GM23338 (cell line): ENCODE data around the gene OTOS. TPM values are rescaled to one million over a fixed set of nuclear protein-coding genes. Genes with fewer than 3 reads are reported as not detected.

Source experiments
- ATAC-seq: fragments of 200-7000 bp; cut with Tn5 transposase; 3 replicates; pipeline ENCODE4 v1.9.1; 2020
- DNase-seq: peaks from one replicate; pipeline ENCODE4 v3.0.0-alpha.2; 2015; ENCODE audit warnings: low spot score
- H2AFZ ChIP-seq: fragments of 200-600 bp; sonication (generic); 2 replicates; pipeline ENCODE4 v1.8.0; 2016; ENCODE audit warnings: antibody characterized with exemption, mild to moderate bottlenecking, moderate library complexity
- H3F3A ChIP-seq: fragments of 200-600 bp; sonication (generic); replicated peaks from 2 replicates; pipeline ENCODE4 v1.8.0; 2017; ENCODE audit warnings: antibody characterized with exemption, mixed run types, low read depth
- H3K27ac ChIP-seq: fragments of 200-600 bp; sonication (generic); 2 replicates; pipeline ENCODE4 v1.6.1; 2016; ENCODE audit warnings: low read depth
- H3K27me3 ChIP-seq: fragments of 200-600 bp; sonication (generic); 2 replicates; pipeline ENCODE4 v1.8.0; 2016; ENCODE audit warnings: mild to moderate bottlenecking, mixed run types, moderate library complexity; ENCODE audit not compliant: insufficient read depth
- H3K36me3 ChIP-seq: fragments of 200-600 bp; sonication (generic); 2 replicates; pipeline ENCODE4 v1.8.0; 2016; ENCODE audit warnings: mild to moderate bottlenecking; ENCODE audit not compliant: insufficient read depth
- H3K4me1 ChIP-seq: fragments of 200-600 bp; sonication (generic); 2 replicates; pipeline ENCODE4 v1.8.0; 2016; ENCODE audit warnings: mild to moderate bottlenecking, moderate library complexity; ENCODE audit not compliant: insufficient read depth
- H3K4me2 ChIP-seq: fragments of 200-600 bp; sonication (generic); 2 replicates; pipeline ENCODE4 v1.7.1; 2017; ENCODE audit warnings: mixed run types
- H3K4me3 ChIP-seq: fragments of 200-600 bp; sonication (generic); 2 replicates; pipeline ENCODE4 v1.6.1; 2016; ENCODE audit warnings: mixed run types
- H3K79me2 ChIP-seq: fragments of 200-600 bp; sonication (generic); replicated peaks from 2 replicates; pipeline ENCODE4 v1.8.0; 2017; ENCODE audit warnings: mild to moderate bottlenecking; ENCODE audit not compliant: insufficient read depth
- H3K9me2 ChIP-seq: fragments of 200-600 bp; sonication (generic); 2 replicates; pipeline ENCODE4 v1.8.0; 2017; ENCODE audit not compliant: insufficient read depth
- H4K20me1 ChIP-seq: fragments of 200-600 bp; sonication (generic); replicated peaks from 2 replicates; pipeline ENCODE4 v1.8.0; 2017; ENCODE audit warnings: mild to moderate bottlenecking; ENCODE audit not compliant: insufficient read depth
- H3K27ac Mint-ChIP-seq: 2 replicates; pipeline ENCODE4 v1.8.0; 2020; ENCODE audit warnings: inconsistent platforms, mild to moderate bottlenecking, moderate library complexity, mixed read lengths
- H3K27me3 Mint-ChIP-seq: 3 replicates; pipeline ENCODE4 v1.8.0; 2022; ENCODE audit warnings: low read depth, mild to moderate bottlenecking, moderate library complexity, mixed read lengths, inconsistent platforms; ENCODE audit not compliant: insufficient read depth, poor library complexity
- H3K36me3 Mint-ChIP-seq: 3 replicates; pipeline ENCODE4 v1.8.0; 2021; ENCODE audit warnings: low read depth, mild to moderate bottlenecking, inconsistent platforms, moderate library complexity, mixed read lengths
- H3K4me1 Mint-ChIP-seq: 3 replicates; pipeline ENCODE4 v1.8.0; 2020; ENCODE audit warnings: mild to moderate bottlenecking, inconsistent platforms, mixed read lengths
- H3K4me3 Mint-ChIP-seq: 3 replicates; pipeline ENCODE4 v1.8.0; 2021; ENCODE audit warnings: moderate library complexity, mild to moderate bottlenecking, inconsistent platforms, mixed read lengths
- H3K9me3 Mint-ChIP-seq: 3 replicates; pipeline ENCODE4 v1.8.0; 2020; ENCODE audit warnings: moderate library complexity, mild to moderate bottlenecking, inconsistent platforms, mixed read lengths
- CREB1 ChIP-seq: fragments of 250-450 bp; sonication (Bioruptor Pico); IDR thresholded peaks from 2 replicates; pipeline ENCODE4 v1.5.0; 2020; ENCODE audit warnings: low read depth, mild to moderate bottlenecking, moderate library complexity
- EZH2 ChIP-seq: fragments of 200-600 bp; sonication (generic); IDR thresholded peaks from one replicate; pipeline ENCODE4 v1.8.0; 2017; ENCODE audit warnings: antibody characterized with exemption, mild to moderate bottlenecking, low read depth; ENCODE audit not compliant: unreplicated experiment
- EZH2phosphoT487 ChIP-seq: fragments of 200-600 bp; sonication (generic); IDR thresholded peaks from one replicate; pipeline ENCODE4 v1.8.1; 2018; ENCODE audit warnings: antibody characterized with exemption; ENCODE audit not compliant: unreplicated experiment
- JUNB ChIP-seq: IDR thresholded peaks from one replicate; pipeline ENCODE4 v1.6.1; 2016; ENCODE audit warnings: antibody characterized with exemption; ENCODE audit not compliant: unreplicated experiment
- NANOG ChIP-seq: IDR thresholded peaks from 2 replicates; pipeline ENCODE4 v1.6.1; 2016; ENCODE audit warnings: antibody characterized with exemption, borderline replicate concordance
- POLR2AphosphoS5 ChIP-seq: IDR thresholded peaks from 2 replicates; pipeline ENCODE4 v1.6.1; 2016; ENCODE audit warnings: antibody characterized with exemption, low read depth
- STAT1 ChIP-seq: IDR thresholded peaks from one replicate; pipeline ENCODE4 v1.6.1; 2016; ENCODE audit warnings: antibody characterized with exemption; ENCODE audit not compliant: unreplicated experiment
- ZNF114 ChIP-seq: fragments of 250-450 bp; sonication (Bioruptor Pico); IDR thresholded peaks from 2 replicates; pipeline ENCODE4 v1.5.0; 2020; ENCODE audit warnings: mild to moderate bottlenecking, moderate library complexity
- ZNF331 ChIP-seq: fragments of 250-450 bp; sonication (Bioruptor Pico); IDR thresholded peaks from 2 replicates; pipeline ENCODE4 v1.5.0; 2020; ENCODE audit warnings: low read depth, mild to moderate bottlenecking, moderate library complexity
- polyA plus RNA-seq: library from polyadenylated mRNA; unstranded; fragments of >200 nt; fragmentation: Nextera tagmentation; extraction: Ambion mirVana; gene quantifications from 2 replicates; pipeline ENCODE4 v1.2.1, GENCODE V29; 2016
- total RNA-seq: library from RNA; depleted of rRNA; stranded (reverse); fragments of >200 nt; shearing (Covaris generic); gene quantifications from 2 replicates; pipeline ENCODE4 v1.2.3, GENCODE V29; 2014
- TF ChIP-seq, protein P1 (sequence below): IDR thresholded peaks from 2 replicates; pipeline ENCODE4 v1.6.1; 2016; ENCODE audit warnings: antibody characterized with exemption
- TF ChIP-seq, protein P2 (sequence below), 2 experiments: fragments of 200-600 bp in 1 of 2; sonication (generic) in 1 of 2; conservative IDR thresholded peaks; 2 replicates each; pipeline versions ENCODE4 v1.5.1 to v1.6.1; 2016 to 2017; ENCODE audit warnings: antibody characterized with exemption in 2 of 2, low read depth in 2 of 2, mild to moderate bottlenecking in 2 of 2, moderate library complexity in 1 of 2
- TF ChIP-seq, protein P3 (sequence below): IDR thresholded peaks from one replicate; pipeline ENCODE4 v1.6.1; 2018; ENCODE audit warnings: antibody characterized with exemption; ENCODE audit not compliant: unreplicated experiment

Gene OTOS
- total and polyA plus RNA-seq, 2 experiments from 2014 or later, result 0.40 TPM; not detected in 1

DNA sequence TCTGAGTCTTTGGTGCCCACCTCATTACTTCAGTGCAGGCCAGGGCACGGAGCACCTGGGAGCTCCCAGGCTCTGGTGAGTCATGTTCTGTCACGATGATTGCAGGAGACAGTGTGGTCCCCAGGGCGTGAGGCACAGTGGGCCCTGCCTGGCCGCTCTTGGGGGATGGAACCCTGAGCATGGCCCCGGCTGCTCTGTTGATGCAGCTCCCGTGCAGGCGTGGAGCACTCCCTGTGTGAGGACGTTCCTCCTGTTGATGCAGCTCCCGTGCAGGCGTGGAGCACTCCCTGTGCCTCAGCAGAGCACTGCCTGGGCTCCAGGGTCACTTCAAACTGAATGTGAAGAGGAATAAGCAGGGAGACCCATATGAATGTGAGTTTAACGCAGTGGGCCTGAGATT, 34.5 kb downstream of the OTOS start:
- H3K27ac ChIP-seq, result no peak overlapping the region
- no peak overlapping the region for H3K4me2 ChIP-seq
- H3K27me3 ChIP-seq, result no peaks in the 10 kb centered on the region
- H4K20me1 ChIP-seq, result no peaks in the 10 kb centered on the region; the same call in 1 of the 2 replicates
- Mint-ChIP-seq H3K36me3 (no peaks in the 10 kb centered on the region; the same call in 2 of the 3 replicates), H3K27me3 (peaks cover 6% of the 10 kb centered on the region), H3K9me3 (peaks cover 3% of the 10 kb centered on the region; the same call in 2 of the 3 replicates), H3K4me3 (no peak overlapping the region), H3K27ac (no peak overlapping the region), H3K4me1 (no peaks in the 10 kb centered on the region)
- H3K79me2 ChIP-seq, result no peaks in the 10 kb centered on the region
- H3K9me2 ChIP-seq, result peaks cover 8% of the 10 kb centered on the region; the same call in 1 of the 2 replicates
- no peak overlapping the region for H2AFZ ChIP-seq
- no peak overlapping the region for H3K4me3 ChIP-seq
- no peaks in the 10 kb centered on the region for H3K36me3 ChIP-seq
- H3K4me1 ChIP-seq, result no peaks in the 10 kb centered on the region
- no peak for ATAC-seq
- TF ChIP-seq, protein P1, sequence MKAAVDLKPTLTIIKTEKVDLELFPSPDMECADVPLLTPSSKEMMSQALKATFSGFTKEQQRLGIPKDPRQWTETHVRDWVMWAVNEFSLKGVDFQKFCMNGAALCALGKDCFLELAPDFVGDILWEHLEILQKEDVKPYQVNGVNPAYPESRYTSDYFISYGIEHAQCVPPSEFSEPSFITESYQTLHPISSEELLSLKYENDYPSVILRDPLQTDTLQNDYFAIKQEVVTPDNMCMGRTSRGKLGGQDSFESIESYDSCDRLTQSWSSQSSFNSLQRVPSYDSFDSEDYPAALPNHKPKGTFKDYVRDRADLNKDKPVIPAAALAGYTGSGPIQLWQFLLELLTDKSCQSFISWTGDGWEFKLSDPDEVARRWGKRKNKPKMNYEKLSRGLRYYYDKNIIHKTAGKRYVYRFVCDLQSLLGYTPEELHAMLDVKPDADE, result no peak
- TF ChIP-seq ZNF114 (CRISPR knock-in tag) (no peak), CREB1 (CRISPR knock-in tag) (no peak), POLR2AphosphoS5 (no peak)
- no peak for DNase-seq
- no peaks in the 10 kb centered on the region for H3F3A ChIP-seq

DNA sequence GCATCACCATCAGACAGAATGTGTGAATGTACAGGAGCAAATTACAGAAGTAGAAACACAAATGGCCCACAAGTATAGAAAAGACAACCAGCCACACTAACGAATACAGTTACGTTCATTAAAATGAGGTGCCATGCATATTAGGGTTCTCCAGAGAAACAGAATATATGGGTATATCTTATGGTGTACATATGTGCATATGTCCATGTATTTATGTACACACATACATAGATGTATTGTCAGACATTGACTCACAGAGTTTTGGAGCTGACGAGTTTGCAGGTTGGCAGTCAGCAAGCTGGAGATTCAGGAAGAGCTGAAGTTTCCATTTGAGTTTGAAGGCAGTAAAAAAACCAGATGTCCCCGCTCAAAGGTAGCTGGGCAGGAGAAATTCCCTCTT, 37.3 kb downstream of the OTOS start:
- DNase-seq (no peak), ATAC-seq (no peak)
- H3K9me2 ChIP-seq, result 0 out of 2 replicates have a peak, but pooled peaks cover 3% of the 10 kb centered on the region
- H3K27ac Mint-ChIP-seq, result no peak overlapping the region
- no peaks in the 10 kb centered on the region for H3K36me3 ChIP-seq
- H3K27me3 Mint-ChIP-seq, result peaks cover 4% of the 10 kb centered on the region
- no peaks in the 10 kb centered on the region for H3K27me3 ChIP-seq
- no peak overlapping the region for H3K4me3 Mint-ChIP-seq
- no peaks in the 10 kb centered on the region; the same call in 1 of the 2 replicates for H4K20me1 ChIP-seq
- H3K36me3 Mint-ChIP-seq, result no peaks in the 10 kb centered on the region
- H3K4me3 ChIP-seq, result no peak overlapping the region
- no peak overlapping the region for H2AFZ ChIP-seq
- H3K4me2 ChIP-seq, result no peak overlapping the region
- H3F3A ChIP-seq, result no peaks in the 10 kb centered on the region
- H3K4me1 Mint-ChIP-seq, result no peaks in the 10 kb centered on the region
- TF ChIP-seq ZNF114 (CRISPR knock-in tag), result no peak
- peaks cover 5% of the 10 kb centered on the region; the same call in 2 of the 3 replicates for H3K9me3 Mint-ChIP-seq
- no peaks in the 10 kb centered on the region for H3K79me2 ChIP-seq
- no peak overlapping the region for H3K27ac ChIP-seq
- H3K4me1 ChIP-seq, result no peaks in the 10 kb centered on the region

DNA sequence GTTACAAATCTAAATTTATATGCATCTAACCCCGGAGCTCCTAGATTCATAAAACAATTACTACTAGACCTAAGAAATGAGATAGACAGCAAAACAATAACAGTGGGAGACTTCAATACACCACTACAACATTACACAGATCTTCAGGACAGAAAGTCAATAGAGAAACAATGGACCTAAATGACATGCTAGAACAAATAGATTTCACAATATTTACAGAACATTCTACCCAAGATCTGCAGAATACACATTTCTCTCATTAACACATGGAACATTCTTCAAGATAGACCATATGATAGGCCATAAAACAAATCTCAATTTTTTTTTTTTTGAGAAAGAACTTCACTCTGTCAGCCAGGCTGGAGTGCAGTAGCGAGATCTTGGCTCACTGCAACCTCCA, 42.1 kb downstream of the OTOS start:
- H3K4me3 ChIP-seq, result no peak overlapping the region
- ATAC-seq, result no peak
- Mint-ChIP-seq H3K9me3 (peaks cover 2% of the 10 kb centered on the region; the same call in 1 of the 3 replicates), H3K27me3 (peaks cover 8% of the 10 kb centered on the region), H3K4me3 (no peak overlapping the region), H3K4me1 (peaks cover 9% of the 10 kb centered on the region), H3K27ac (no peak overlapping the region), H3K36me3 (no peaks in the 10 kb centered on the region)
- no peak for DNase-seq
- no peak overlapping the region for H3K27ac ChIP-seq
- H3F3A ChIP-seq, result no peaks in the 10 kb centered on the region
- no peaks in the 10 kb centered on the region; the same call in 1 of the 2 replicates for H4K20me1 ChIP-seq
- H2AFZ ChIP-seq, result no peak overlapping the region
- H3K27me3 ChIP-seq, result peaks cover 17% of the 10 kb centered on the region
- TF ChIP-seq, protein P2, sequence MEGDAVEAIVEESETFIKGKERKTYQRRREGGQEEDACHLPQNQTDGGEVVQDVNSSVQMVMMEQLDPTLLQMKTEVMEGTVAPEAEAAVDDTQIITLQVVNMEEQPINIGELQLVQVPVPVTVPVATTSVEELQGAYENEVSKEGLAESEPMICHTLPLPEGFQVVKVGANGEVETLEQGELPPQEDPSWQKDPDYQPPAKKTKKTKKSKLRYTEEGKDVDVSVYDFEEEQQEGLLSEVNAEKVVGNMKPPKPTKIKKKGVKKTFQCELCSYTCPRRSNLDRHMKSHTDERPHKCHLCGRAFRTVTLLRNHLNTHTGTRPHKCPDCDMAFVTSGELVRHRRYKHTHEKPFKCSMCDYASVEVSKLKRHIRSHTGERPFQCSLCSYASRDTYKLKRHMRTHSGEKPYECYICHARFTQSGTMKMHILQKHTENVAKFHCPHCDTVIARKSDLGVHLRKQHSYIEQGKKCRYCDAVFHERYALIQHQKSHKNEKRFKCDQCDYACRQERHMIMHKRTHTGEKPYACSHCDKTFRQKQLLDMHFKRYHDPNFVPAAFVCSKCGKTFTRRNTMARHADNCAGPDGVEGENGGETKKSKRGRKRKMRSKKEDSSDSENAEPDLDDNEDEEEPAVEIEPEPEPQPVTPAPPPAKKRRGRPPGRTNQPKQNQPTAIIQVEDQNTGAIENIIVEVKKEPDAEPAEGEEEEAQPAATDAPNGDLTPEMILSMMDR (conservative IDR thresholded peaks at IDR 0.05; ENCODE audit: low read depth in 2 of 2), result no peak
- TF ChIP-seq STAT1 (no peak), ZNF331 (CRISPR knock-in tag) (no peak), POLR2AphosphoS5 (no peak), JUNB (no peak), ZNF114 (CRISPR knock-in tag) (no peak), EZH2 (no peak), NANOG (no peak), EZH2phosphoT487 (no peak)
- TF ChIP-seq, protein P3, sequence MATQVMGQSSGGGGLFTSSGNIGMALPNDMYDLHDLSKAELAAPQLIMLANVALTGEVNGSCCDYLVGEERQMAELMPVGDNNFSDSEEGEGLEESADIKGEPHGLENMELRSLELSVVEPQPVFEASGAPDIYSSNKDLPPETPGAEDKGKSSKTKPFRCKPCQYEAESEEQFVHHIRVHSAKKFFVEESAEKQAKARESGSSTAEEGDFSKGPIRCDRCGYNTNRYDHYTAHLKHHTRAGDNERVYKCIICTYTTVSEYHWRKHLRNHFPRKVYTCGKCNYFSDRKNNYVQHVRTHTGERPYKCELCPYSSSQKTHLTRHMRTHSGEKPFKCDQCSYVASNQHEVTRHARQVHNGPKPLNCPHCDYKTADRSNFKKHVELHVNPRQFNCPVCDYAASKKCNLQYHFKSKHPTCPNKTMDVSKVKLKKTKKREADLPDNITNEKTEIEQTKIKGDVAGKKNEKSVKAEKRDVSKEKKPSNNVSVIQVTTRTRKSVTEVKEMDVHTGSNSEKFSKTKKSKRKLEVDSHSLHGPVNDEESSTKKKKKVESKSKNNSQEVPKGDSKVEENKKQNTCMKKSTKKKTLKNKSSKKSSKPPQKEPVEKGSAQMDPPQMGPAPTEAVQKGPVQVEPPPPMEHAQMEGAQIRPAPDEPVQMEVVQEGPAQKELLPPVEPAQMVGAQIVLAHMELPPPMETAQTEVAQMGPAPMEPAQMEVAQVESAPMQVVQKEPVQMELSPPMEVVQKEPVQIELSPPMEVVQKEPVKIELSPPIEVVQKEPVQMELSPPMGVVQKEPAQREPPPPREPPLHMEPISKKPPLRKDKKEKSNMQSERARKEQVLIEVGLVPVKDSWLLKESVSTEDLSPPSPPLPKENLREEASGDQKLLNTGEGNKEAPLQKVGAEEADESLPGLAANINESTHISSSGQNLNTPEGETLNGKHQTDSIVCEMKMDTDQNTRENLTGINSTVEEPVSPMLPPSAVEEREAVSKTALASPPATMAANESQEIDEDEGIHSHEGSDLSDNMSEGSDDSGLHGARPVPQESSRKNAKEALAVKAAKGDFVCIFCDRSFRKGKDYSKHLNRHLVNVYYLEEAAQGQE, result no peak
- TF ChIP-seq, protein P1, result no peak
- no peaks in the 10 kb centered on the region for H3K36me3 ChIP-seq
- H3K79me2 ChIP-seq, result no peaks in the 10 kb centered on the region
- no peak overlapping the region for H3K4me2 ChIP-seq
- H3K9me2 ChIP-seq, result 0 out of 2 replicates have a peak, but pooled peaks cover 3% of the 10 kb centered on the region
- peaks cover 17% of the 10 kb centered on the region for H3K4me1 ChIP-seq
